NCI-H2171 treated with DMSO at 0.1 percent for 48 hours (cell line): ENCODE data around the gene SMIM13.
A peak's percentile ranks its signal among the peaks of the same experiment; 100 is the strongest.

Experiments used
- DNase-seq: peaks from one replicate; lab custom pipeline; 2025; lab: John Stamatoyannopoulos, UW

The SMIM13 gene

DNA sequence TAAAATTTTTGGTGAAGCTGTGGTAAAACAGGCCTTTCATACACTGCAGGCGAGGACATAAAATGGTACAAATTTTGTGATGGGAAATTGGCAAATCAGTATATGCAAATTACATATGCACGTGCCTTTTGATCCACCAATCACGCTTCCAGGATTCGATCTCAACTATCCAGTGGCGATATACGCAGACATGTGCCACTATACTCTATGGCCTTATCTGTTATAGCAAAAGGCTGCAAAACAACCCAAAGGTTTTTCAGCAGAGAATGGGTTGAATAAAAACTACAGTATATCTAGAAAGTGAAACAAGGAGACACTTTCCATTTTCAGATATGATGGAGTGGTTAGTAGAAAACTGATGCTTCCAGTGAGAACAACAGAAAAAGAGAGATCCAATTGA, 59.8 kb downstream of the SMIM13 start:
- no peak for DNase-seq

DNA sequence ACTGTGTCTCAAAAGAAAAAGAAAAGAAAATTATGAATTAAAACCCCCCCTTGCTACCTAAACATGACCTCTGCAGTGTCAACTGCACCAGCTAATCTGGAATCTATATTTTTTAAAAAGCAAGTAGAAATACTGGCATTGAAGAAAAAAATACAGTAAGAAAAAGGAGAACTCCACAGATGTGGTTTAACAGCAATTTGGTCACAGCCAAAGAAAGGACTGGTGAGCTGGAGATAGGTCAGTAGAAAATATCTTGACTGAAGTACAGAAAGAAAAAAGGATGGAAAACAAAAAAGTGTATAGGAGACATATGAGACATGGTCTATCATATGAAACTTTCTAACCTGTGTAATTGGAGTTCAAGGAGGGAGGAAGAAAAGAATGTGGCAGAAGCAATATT, 62.0 kb downstream of the SMIM13 start:
- DNase-seq: no peak

DNA sequence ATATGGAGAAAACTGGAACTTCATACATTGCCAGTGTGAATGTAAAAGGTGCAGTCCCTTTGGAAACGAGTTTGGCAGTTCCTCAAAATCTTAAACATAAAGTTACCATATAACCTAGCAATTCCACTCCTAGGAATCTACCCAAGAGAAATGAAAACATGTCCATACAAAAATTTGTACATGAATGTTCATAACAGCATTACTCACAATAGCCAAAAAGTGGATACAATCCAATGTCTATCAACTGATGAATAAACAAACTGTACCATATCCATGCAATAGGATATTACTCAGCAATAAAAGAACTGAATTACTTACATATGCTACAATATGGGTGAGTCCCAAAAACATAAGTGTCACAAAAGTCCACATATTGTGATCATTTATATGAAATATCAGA, 66.6 kb downstream of the SMIM13 start:
- no peak for DNase-seq

DNA sequence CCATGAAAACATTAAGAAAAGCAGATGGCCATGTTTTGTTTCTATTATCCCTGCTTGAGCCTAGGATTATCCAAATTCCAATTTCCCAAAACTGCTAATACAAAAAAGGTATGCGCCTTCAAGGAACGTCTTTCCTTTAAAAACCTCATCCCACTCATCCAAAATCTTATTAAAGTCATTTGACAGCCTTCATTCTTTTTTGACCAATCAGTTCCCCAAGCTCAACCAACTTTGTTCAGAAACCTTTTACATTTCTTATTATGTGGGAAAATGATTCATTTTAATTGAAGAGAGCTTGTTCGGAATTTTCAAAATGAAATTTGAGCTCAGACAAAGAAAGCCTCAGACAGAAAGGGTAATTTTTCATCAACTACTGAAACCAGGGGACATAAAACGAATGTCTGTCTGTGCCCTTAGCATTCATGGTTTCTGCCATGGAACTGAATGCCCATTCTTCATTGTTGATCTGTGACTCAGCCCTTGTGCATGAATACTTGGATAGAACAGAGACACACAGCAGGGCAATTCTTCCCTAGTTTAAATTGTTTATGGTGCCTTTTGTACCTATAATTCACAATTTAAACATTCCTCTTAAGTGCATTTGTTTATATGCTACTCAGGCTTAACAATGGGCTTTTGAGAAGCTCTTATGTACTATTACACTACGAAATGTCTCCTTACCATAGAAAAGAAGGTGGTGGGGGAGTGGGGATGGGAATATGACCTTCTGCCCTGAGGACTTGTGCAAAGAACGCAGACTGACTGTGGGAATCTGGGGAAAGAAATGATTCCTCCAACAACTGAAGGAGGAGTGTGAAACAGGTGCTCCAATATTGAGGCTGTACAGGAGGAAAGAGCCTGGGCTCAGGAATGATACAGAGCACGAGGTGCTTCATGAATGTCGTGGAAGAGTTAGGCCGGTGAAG, 67.7 kb downstream of the SMIM13 start:
- DNase-seq: no peak

DNA sequence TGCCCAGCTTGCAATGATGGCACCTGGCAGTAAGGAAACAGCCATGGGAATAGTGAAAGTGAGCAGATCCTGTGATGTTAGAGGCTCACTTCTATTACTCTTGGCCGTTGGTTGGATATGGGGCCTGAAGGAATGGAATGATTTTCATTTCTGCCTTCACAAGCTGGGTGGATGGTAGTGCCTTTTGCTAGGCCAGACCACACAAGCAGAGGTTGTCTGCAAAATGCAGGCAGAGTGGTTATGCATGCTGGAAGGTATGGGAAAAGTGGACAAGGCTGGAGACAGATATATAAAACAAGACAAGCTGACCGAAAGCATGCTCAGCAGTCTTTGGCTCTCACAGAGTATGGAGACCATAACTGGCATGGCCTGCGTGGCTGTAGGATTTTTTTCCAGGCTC, 68.6 kb downstream of the SMIM13 start:
- no peak for DNase-seq

DNA sequence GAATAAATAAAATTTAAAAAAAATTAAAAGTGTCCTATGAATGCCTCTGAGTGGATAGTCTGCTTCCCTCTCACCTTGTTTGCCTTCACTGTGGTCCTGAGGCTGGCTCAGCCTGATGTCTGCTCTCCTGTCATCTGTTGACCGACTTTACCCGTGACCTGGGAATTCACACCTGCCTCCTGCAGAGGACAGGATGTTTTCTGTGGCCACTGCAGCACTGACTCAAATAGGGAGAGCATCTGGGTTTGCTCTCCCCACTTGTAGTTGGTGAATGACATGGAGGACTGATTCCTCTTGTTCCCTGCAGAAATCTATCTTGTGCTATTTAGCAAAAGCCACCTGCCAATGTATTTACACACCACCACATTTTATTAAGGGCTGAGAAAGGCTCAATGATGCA, 70.3 kb downstream of the SMIM13 start:
- DNase-seq: no peak

DNA sequence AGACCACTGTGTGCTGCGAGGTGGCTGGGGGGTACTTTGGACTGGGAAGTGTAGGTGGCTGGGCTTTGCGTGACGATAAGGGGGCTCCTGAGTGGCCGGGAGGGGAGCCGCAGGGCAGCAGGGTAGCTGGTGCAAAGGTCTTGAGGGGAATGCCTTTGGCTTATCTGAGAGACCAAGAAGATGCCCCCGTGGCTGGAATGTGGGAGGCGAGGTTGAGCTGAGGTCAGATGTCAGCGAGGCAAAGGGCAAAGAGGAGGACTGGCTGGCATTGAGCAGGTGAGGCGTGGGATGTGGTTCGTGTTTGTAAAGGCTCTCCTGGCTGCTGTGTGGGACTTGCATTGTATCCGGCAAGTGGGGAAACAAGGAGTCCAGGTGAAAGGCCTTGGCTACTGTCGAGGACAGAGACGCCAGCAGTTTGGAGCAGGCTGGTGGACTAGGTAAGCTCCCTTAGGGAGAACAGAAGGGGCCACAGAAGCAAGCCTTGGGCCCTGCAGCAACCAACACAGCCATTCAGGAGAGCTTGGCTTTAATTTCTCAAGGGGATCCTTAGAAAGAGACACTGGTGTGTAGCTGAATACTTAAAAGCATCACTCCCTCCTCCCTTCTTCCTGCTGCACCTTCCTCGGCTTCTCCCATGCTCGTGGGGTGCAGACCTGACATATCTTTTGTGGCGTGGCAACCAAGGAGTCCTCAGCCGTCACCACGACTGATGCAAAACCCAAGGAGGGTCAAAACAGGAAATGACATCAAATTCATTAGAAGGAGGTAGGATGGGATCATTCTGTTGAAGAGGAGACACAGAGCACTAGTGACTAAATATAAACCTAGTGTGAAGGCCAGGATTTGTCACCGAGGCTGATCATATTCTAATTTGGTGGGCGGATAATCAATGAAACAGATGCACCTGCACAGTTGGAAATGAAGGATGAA, 71.3 kb downstream of the SMIM13 start:
- DNase-seq: no peak

DNA sequence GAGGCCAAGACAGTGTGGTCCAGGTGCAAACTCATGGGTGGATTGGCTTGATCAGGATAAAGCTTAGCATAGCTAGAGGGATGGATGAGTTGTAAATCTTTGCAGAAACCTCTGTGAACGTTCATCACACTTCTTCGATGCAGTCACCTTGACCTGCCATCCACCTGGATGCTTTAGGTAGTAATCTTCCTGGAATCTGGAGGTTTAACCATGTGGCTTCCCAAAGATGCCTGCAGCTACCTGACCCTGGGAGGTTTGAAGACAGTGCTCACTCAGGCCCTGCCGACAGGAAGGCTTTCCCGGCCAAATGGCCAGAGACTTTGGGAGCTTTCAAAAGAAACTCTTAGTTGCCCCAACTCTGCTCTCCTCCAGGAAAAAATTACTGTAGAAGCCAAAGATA, 73.3 kb downstream of the SMIM13 start:
- DNase-seq: no peak

DNA sequence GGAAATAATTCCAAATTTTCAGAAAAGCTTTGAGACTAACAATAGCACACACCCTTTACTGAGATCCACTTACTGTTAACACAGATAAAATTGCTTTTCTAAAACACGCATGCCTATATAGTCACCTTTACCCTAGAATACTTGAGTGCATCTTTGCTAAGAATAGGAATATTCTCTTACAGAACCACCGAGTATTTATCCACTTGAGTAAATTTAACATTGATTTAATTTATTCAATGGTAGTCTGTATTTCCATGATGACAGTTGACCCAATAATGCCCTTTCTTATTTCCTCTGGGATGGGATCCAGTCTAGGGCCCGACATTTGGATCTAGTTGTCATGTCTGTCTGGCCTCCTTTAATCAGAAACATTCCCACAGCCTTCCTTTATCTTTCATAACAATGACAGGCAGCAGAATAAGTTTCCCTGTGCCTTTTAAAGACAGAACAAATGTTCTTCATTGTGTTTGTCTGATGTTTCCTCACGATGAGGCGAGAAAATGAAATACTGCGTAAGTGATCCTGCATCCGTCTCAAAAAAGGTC, 74.5 kb downstream of the SMIM13 start:
- DNase-seq: no peak

DNA sequence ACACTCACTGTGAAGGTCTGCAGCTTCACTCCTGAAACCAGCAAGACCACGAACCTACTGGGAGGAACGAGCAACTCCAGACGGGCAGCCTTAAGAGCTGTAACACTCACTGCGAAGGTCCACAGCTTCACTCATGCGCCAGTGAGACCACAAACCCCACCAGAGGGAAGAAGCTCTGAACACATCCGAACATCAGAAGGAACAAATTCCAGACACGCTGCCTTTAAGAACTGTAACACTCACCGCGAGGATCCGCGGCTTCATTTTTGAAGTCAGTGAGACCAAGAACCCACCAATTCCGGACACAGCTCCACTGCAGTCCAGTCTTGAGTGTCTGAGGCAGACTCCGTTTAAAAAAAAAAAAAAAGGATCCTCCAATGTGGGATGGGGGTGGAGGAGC, 78.3 kb downstream of the SMIM13 start:
- DNase-seq: no peak

DNA sequence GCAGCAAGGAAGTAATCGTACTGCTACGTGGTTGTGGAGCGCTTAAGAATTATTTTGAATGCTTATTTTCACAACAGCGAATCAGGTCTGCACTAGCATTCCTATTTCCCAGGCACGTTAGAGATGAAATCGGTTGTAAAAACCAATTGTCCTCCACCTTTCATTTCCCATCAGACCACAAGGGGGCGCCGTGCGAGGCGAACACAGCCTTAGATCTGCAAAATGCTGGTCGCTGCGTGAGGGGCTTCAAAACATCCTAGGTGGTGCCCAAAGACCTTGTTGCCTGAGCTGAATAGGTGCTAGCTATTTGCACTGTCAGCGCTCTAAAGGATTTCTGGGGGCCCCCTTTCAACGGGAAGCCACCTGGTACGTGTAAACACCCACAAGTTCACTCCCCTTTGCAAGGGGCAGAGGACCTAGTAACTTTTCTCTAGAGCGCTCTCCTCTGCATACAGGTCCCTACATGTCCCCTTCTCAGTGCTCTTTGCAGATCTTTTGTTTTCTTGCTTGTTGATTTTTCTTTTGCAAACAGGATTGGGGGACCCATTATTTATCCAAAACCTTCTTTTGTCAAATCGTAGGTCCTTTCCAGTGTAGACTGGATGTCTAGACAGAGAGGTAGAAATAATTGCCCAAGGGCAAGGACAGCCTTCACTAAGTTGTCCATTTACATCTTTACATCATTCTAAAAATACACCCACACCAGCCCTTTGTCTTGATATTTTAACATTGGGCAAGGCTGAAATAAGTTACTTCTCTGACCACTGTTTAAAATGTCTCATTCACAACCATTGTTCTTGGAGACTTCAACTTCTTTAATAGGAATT, 79.1 kb downstream of the SMIM13 start:
- peak; percentile 29 for DNase-seq

DNA sequence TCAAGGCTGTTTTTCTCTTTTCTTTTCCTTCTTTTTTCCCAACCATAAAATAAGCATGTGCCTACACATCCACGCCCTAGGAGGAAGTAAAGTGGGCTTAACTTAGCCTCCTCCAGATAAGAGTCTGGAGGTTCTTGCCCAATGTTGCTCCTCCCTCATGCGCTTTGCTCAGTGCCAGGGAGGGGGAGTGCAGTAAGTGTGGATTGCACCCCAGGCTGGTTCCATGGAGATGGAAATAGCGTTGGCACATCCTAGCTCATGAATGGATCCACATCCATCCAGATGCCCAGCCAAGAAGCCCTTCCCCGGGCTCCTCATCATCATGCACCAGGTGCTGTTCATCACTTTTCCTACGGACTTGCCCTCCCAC, 80.6 kb downstream of the SMIM13 start:
- no peak for DNase-seq

DNA sequence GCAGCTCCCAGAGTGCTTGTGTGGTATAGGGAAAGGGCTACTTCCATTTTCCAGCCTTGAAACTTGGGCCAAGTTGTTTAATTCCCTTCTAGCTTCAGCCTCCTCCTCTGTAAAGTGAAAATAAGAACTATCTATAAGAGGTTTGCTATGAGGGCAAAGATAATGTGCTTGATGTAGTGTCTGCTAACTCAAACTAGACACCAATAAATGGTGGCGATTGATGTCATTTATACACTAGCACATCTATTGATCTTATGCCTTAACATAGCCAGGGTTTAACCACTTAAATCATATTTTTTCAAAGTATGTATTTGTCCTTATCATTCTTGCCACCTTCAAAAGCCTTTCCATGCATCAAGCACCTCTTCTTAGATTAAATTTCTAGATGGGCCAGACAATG, 83.6 kb downstream of the SMIM13 start:
- no peak for DNase-seq

DNA sequence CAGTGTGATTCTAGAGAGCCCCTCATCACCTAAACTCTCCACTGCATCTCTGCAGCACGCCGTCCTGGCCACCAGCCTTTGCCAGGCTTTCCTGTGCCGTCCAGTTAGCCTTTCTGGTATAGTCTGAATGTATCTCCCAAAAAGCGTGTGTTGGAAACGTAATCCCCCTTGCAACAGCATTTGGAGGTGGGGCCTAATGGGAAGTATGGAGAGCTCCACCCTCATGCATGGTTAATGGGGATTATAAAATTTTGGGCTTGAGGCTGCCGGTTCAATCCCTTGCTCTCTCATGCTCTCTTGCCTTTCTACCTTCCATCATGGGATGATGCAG, 85.4 kb downstream of the SMIM13 start:
- DNase-seq: no peak

DNA sequence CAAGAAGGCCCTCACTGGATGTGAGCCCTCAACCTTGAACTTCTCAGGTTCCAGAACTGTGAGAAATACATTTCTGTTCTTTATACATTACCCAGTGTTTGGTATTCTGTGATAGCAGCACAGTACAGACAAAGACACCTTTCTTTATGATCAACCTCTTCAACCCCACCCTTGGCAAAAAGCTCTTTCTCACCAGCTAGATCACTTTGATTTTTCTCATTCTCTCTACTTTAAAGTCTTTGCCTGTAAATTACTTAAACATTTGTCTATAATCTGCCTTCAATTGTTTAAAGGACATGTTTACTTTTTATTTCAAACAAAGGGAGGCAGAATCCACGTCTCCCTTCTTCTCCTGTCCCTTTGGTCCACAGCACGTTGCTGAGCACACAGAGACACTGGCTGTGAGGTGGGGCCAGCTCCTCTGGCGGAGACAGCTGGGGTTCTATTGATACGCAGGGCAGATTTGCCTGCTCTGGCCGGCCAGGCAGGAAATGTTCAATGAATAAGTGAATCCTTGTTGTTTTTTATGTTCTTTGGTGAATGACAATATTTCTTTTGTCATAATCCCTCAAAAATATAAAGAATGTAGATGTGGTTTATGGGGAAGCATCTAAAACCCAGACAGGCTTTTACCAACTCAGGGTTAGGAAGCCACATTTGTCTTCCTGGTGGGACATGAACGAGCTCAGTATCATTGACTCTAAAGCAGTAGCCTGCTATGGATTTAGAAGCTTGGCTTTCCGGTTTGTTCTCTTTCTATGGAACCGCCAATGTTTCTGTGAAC, 86.0 kb downstream of the SMIM13 start:
- DNase-seq: no peak

DNA sequence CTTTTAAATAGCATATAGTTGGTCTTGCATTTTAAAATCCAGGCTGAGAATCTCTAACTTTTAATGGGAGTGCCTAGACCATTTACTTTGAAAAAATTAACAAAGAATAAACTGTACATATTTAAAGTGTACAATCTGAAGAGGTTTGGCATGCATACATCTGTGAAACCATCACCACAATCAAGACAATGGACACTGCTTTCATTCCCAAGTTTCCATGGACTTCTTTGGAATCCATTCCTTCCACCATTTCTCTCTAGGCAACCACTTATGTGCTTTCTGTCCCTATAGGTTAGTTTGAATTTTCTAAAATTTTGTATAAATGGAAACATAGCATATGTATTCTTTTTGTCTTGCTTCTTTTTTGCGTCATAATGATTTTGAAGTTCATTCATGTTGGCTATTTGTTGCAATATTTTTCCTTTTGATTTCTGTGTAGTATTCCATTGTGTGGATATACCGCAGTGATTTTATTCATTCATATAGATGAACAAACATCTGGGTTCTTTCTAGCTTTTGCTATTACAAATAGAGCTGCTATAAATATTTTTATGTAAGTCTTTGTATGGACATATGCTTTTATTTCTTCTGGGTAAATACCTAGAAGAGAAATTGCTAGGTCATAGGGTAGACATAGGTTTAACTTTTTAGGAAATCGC, 88.0 kb downstream of the SMIM13 start:
- DNase-seq: no peak

DNA sequence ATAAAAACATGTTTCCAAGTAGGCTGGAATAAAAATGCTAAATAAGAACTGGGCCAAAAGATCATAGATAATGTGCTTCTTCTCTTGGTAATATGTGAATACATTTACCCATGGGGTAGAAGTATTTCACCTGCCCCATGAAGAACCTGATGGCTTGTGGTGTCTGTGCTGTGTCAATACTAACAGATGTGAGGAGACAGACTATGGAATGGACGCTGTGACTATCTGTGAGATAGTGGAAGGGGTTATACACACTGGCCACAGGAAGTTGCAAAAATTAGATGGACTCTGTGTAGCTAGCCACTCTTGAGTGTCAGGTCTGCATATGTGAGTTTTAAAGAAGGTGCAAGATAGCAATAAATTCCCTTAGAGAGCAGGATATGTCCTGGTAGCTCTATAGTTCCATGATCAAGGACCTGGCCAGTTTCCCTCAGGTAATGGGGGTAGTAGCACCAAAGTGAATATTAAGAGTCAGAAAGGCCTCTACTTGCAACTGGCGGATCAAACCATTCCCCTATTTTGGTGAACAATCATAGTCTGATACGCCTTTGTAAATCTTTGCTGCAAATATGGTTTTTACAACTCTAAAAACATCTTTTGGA, 90.2 kb downstream of the SMIM13 start:
- no peak for DNase-seq

DNA sequence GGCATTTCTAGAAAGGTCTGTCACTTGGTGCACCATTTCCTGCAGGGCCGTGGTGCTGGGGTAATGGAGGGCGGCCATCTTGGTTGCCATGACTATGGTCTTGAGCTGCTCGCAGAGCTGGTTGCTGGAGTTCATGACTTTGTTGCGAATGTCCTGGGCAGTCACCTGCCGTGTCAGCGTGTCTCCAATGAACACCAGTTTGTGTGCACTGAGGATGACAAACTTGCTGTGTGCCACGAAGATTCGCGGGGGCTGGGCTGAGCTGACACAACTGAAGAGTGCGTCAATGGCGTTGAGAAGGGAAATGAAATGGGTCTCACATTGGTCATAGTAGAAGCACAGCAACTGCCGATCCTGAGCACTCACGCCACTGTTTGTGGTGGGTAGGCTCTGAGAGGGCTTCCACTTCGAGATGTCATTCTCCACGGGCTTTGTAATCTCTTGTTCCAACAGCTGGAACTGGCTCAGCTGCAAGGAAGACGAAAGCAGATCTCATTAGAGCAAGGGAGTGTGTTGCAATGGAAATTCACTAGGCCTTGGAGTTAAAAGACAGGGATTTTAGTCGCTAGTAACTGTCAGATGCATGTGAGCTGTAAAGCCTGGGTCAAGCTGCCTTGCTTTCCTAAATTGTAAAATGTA, 91.7 kb downstream of the SMIM13 start:
- DNase-seq: no peak

DNA sequence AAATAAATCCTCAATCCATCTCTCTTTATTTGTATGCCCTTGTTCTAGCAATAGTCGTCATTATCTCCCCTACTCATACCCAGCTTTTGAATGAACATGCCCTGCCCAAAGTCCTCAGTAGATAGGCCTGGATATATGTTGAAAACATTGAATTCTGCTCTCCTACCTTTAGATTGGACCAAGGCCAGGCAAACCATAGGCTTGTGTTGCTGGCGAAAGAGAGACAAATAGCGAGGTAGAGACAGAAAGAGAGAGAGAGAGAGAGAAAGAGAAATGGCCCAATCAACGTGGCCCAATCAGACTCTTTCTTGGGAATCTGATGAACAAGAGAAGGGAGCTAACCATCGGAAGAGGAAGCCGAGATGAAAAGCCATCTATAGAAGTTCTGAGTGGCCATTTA, 93.7 kb downstream of the SMIM13 start:
- DNase-seq: no peak
